Left colon (tissue), 2 donors: ENCODE data around the gene IPO11. TPM values are rescaled to one million over a fixed set of nuclear protein-coding genes. Genes with fewer than 3 reads are reported as not detected.
"Not testable (repeated sequence)": the region's sequence is repeated elsewhere in the genome, so short reads cannot be mapped to it uniquely, and the experiment has no call there.

Source experiments
- ATAC-seq: fragments of 200-7000 bp; cut with Tn5 transposase; one replicate; pipeline ENCODE4 v1.9.1; 2020; ENCODE audit warnings: mild to moderate bottlenecking, moderate library complexity
- DNase-seq, 2 donors: peaks; one replicate each; pipeline ENCODE4 v3.0.0-alpha.2; 2020
- intact Hi-C, 2 donors: fragments of 100-400 bp; cut with DNase I in 1 of 2; cut with micrococcal nuclease in 1 of 2; formaldehyde crosslinking; loops; one replicate each; pipeline versions ENCODE4 v1.11.2 to v1.14.0; 2022; cut with DNase I, micrococcal nuclease
- total RNA-seq, 2 donors: library from RNA; stranded (reverse); fragmentation: NEBNext Ultra II Directional; extraction: Animal tissue kit (Norgen Biotek cat#: 25700); gene quantifications; one replicate each; pipeline ENCODE4 v1.2.1, GENCODE V29; 2021
- donor health status: DM: no; HTN: no; CAD: no.
- donor health status: DM: yes; HTN: yes; CAD: no.

The IPO11 gene
- total RNA-seq, 2 donors from 2014 or later: 18.0 to 18.8 TPM

- DNase-seq (no peak), ATAC-seq (no peak)
- intact Hi-C loops: no loop called here
Observed at GRCh38 chr5:62616615-62617277, 204.2 kb downstream of the IPO11 start.

- no peak for DNase-seq
- no peak for ATAC-seq
- intact Hi-C loops: no loop called here
Observed at GRCh38 chr5:62617943-62618342, 205.4 kb downstream of the IPO11 start.

GRCh38 chr5:62620761-62621160 is 208.2 kb downstream of the IPO11 start:
- intact Hi-C loops: no loop called here
- DNase-seq (no peak), ATAC-seq (no peak)

GRCh38 chr5:62621280-62621679 is 208.7 kb downstream of the IPO11 start:
- no peak for DNase-seq
- intact Hi-C loops: no loop called here
- ATAC-seq: no peak

- no peak for DNase-seq
- no peak for ATAC-seq
- intact Hi-C loops: no loop called here
Observed at GRCh38 chr5:62623271-62623670, 210.7 kb downstream of the IPO11 start.

GRCh38 chr5:62624436-62624835 is 211.9 kb downstream of the IPO11 start:
- DNase-seq, intact Hi-C loops, ATAC-seq: not testable (repeated sequence)

- ATAC-seq: no peak
Observed at GRCh38 chr5:62626534-62626933, 214.0 kb downstream of the IPO11 start.

GRCh38 chr5:62627121-62627520 is 214.6 kb downstream of the IPO11 start:
- ATAC-seq (no peak), DNase-seq (no peak)
- intact Hi-C loops: no loop called here

More at GRCh38 chr5:62626534-62626933, 214.0 kb downstream of the IPO11 start:
- intact Hi-C loops: no loop called here
- no peak for DNase-seq

- intact Hi-C loops: no loop called here
- ATAC-seq: no peak
- no peak for DNase-seq
Observed at GRCh38 chr5:62627901-62628300, 215.3 kb downstream of the IPO11 start.

- intact Hi-C loops: no loop called here
- ATAC-seq: no peak
- DNase-seq: no peak
Observed at GRCh38 chr5:62631909-62632580, 219.5 kb downstream of the IPO11 start.

- no peak for ATAC-seq
- intact Hi-C loops: no loop called here
- no peak for DNase-seq
Observed at GRCh38 chr5:62633243-62633642, 220.7 kb downstream of the IPO11 start.

GRCh38 chr5:62640446-62640845 is 227.9 kb downstream of the IPO11 start:
- DNase-seq (no peak), ATAC-seq (no peak)
- intact Hi-C loops: no loop called here

- DNase-seq (peak in 1 of 2 donors; percentile 10), ATAC-seq (peak; percentile 42)
- intact Hi-C loops: no loop called here
Observed at GRCh38 chr5:62642468-62642867, 229.9 kb downstream of the IPO11 start.

- no peak for ATAC-seq
- DNase-seq: no peak
- intact Hi-C loops: no loop called here
Observed at GRCh38 chr5:62643556-62644451, 231.2 kb downstream of the IPO11 start.

GRCh38 chr5:62645223-62645622 is 232.7 kb downstream of the IPO11 start:
- intact Hi-C loops: no loop called here
- ATAC-seq (no peak), DNase-seq (no peak)

- no peak for ATAC-seq
Observed at GRCh38 chr5:62647241-62647640, 234.7 kb downstream of the IPO11 start.

GRCh38 chr5:62649025-62649424 is 236.5 kb downstream of the IPO11 start:
- DNase-seq (no peak), ATAC-seq (no peak)
- intact Hi-C loops: no loop called here

More at GRCh38 chr5:62647241-62647640, 234.7 kb downstream of the IPO11 start:
- no peak for DNase-seq
- intact Hi-C loops: no loop called here

GRCh38 chr5:62649476-62650113 is 237.0 kb downstream of the IPO11 start:
- ATAC-seq: no peak
- no peak for DNase-seq
- intact Hi-C loops: no loop called here

GRCh38 chr5:62650197-62650596 is 237.6 kb downstream of the IPO11 start:
- DNase-seq (no peak), ATAC-seq (no peak)
- intact Hi-C loops: no loop called here
